Epidermal melanocyte (primary cell): ENCODE measurements around the gene PATE3.

Source experiments
- DNase-seq: peaks from one replicate; pipeline ENCODE4 v3.0.0; 2011; ENCODE audit warnings: low spot score; ENCODE audit not compliant: insufficient read length

Gene PATE3, protein sequence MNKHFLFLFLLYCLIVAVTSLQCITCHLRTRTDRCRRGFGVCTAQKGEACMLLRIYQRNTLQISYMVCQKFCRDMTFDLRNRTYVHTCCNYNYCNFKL

DNA sequence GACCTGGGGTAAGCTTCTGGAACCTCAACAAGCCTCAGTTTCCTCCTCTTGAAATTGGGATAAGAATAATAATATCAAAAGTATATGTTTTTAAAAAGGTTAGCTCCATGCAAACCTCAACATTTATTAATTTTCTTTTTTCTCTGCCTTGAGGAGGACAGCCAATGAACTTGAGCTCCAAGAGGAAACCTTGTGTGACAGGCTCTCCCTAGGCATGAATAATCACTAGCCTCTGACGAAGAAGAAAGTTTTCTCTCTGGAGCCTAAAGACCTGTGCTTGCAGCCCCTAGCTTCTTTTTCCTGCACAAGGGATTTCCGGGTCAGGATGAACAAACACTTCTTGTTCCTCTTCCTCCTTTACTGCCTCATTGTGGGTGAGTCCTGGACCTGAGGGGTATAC, at the start of gene PATE3:
PATE3 (plus strand) TSS at position 301 of the 400 bp plus-strand sequence; CDS start at position 326, 25 bp downstream.
- no peak for DNase-seq

DNA sequence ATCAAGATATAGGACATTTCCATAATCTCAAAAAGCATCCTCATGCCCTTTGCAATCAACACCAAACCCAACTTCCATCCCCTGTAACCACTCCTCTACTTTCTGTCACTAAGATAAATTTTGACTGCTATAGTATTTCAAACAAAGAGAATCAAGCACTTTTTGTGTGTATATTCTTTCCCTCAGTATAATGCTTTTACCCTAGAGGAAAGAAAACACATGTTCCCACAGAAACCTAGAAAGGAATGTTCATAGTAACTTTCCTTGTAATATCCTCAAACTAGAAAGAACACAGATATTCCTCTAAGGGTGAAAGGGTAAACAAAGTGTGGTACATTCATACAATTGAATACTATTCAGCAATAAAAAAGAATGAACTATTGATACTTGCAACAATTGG, 47.3 kb upstream of the PATE3 start:
- no peak for DNase-seq

DNA sequence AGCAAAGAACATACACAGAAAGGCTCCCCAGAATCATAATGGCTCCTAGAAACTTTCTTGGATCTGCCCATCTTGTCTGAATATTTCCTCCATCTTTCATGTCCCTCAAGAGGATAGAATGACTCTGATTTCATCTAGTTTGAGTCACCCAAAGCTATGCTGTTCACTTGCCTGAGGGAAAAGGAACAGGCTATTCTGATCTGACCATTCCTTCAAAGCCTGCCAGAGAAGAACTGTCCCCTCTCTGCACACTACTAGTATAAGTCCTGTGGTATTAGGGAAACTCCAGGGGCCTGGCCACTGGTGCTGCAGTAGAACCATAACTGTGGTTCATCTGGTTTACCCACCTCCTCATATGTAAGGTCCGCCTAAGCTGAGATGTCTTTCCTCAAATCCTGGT, 44.2 kb upstream of the PATE3 start:
- DNase-seq = no peak

DNA sequence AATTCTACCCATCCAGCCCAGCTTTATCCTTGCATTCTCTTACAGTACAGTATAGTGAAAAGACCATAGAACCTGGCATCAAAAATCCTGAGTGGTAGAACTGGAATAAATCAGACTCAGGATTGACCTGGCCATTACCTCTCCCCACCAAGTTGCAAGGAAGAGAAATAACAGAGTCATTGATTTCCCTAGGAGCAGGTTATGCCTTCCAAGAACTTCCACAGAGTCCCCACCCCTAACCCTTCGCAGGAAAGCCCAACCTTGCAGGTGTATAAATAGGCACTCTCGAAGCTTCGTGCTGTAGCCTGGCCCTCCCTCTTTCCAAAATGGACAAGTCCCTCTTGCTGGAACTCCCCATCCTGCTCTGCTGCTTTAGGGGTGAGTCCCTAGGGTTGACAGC, 41.9 kb upstream of the PATE3 start, which contains the start of gene PATE1:
PATE1 (plus strand) TSS at position 301 of the 400 bp plus-strand sequence; CDS start at position 327, 26 bp downstream.
- DNase-seq = no peak

DNA sequence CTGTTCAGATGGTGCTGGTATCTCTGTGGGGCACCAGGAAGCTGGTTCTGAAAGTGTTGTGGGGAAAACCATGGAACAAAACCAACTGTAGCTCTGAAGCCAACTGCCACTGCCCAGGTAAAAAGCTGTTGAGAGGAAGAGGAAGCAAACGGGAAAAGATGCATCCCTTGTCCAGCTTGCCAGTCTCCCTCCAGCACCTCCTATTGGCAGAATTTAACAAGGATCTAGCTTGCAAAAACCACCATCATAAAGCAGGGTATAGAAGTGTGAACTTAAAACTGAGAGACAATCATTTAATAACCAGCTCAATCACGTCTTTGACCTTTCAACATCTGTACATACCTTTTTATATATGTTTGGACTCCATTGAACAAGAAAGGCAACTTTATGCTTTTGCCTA, 37.3 kb upstream of the PATE3 start:
- DNase-seq = no peak

DNA sequence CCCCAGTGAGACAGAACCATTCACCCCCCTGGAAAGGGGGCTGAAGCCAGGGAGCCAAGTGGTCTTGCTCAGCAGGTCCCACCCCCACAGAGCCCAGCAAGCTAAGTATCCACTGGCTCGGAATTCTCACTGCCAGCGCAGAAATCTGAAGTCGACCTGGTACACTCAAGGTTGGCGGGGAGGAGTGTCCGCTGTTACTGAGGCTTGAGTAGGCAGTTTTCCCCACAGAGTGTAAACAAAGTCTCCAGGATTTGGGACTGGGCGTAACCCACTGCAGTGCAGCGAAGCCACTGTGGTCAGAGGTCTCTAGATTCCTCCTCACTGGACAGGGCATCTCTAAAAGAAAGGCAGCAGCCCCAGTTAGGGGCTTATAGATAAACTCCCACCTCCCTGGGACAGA, 31.9 kb upstream of the PATE3 start:
- DNase-seq = no peak

DNA sequence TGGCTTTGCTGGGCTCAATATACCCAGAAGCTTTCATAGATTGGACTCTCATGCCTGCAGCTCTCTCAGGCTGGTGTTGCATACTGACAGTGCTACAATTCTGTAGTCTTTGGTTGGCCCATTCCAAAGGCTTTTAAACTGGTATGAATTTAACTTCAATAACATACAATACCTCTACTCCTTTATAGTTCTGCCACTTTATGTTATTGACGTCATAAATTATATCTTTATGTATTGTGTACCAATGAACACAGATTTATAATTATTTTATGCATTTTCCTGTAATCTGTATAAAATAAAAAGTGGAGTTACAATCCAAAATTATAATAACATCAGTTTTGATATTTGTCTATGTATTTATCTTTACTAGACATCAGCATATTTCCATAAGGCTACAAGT, 25.5 kb upstream of the PATE3 start:
- no peak for DNase-seq

DNA sequence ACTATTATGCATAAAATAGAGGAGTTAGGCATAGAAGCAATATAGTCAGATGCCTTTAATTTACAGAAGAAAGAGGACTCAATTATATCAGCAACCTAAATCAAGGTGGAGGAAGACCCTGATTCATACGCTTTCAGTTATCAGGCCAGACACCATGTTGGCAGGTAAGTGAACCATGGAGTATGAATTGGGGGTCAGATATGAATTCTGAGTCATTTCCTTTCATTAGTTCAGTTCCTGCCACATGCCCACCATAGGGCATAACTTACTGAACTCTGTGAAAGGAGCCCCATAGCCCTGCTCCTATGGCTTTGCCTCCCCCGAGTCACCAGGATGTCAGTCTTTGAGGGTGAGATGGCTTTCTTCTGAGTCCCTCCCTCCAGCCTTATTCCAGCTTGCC, 24.4 kb upstream of the PATE3 start:
- no peak for DNase-seq

DNA sequence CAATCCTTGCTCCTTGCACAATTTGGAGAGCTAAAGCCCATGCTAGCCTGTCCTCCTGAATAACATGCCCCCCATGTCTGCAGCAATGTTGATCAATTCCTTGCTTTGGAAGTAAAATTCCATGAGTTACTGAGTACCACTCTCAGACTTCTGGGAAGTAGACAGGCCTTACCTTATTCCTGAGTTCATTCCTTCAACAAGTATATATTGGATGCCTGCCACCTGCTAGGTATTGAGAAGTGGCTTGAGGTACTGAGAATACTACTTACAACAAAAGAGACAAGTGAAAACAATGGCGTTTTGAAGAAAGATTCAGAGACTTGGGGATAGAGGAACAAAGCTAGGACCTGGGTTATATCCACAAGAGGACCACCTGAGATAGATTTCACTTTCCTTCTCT, 21.7 kb upstream of the PATE3 start:
- DNase-seq = no peak

DNA sequence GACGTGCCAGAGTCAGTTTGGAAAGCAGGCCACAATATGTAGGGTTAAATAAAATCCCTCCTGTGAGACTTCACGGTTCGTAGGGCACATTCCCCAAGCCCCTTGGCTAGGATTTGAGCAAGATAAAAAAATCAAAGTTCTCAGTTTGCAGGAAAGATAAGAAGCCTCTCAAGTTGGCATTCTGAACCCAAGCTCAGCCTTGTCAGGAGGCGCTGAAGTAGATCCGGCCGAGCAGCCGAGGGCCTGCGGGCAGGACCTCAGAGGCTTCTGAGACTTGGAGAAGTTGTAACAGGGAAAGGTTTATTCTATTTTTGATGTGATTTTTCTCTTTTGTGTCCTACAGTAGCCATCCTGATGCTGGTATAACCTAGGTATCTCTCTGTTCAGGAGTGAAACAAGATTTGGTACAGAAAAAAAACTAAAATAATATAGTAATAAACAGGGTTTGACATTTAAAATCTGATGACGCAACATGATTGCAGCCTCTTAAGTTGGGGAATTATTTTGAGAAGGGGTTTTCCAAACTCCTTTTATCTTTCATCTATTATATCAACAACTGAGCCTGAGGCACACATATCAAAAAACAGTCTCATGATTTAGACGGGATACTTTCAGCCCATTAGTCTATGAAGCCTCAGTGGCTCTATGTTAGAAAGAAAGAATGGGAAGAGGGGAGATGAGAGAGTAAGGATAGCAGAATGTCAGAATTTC, 19.4 kb upstream of the PATE3 start:
- no peak for DNase-seq

DNA sequence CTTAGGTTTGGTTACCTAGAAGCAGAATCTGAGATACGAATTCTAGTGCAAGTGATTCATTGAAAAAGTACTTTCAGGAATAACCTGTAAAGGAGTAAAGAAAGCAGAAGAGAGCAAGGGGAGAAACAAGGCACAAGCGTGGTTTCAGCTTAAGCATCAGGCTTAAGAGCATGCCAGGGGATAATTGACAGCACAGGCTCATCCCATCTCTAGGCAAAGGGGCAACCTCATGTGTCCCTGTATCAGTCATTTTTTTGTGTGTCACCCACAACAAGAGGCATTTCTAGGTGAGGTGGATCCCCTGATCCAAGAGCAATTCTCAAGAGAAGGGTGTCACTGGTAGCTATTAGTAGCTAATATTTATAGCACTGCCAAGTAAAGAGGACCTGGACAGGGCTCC, 17.3 kb upstream of the PATE3 start:
- no peak for DNase-seq

DNA sequence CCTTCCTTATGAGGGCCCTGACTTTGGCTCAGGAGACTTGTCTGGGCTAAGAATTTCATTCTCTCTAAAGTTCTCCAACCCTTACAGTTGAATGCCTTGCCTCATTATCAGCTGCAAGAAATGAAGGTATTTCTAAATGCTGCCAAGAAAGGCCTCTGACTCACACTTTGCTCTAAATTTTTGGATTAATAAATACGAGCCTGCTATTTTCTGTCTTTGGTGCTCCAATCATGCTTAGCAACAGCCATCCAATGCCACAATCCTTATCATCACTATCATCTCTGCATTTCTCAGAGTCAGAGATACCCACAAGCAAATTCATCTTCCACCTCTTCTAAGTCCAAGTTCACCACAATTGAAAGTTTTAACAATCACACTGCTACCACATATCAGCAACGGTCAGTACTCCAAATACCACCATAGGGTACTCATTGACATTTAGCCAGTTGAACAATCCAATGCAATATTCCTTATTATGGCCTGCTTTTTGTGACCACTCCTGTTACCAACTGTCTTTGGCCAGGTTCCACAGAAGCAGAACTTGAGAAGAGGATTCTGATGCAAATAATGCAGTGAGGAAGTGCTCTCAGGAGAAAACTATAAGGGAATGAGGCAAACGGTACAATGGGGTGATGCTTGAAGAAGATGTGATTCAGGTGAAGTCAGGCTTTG, 15.0 kb upstream of the PATE3 start:
- DNase-seq = no peak

DNA sequence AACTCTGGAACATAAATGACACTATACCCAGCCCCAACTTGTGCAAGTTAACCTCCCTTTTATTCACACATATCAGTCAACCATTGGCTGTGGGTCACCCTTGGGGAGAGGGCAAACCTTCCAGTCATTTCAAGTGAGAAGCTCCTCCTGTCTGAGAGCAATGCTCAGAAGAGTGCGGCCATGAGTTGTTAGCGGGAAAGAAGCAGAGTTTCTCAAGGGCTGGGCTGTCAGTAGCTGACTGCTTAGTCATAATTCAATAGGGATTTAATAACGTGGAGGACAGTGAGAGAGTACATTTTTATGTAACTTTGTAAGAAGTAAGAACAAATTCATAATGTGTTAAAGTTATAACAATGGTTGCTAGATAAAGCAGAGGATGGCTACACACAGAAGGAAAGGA, 14.4 kb upstream of the PATE3 start:
- no peak for DNase-seq

DNA sequence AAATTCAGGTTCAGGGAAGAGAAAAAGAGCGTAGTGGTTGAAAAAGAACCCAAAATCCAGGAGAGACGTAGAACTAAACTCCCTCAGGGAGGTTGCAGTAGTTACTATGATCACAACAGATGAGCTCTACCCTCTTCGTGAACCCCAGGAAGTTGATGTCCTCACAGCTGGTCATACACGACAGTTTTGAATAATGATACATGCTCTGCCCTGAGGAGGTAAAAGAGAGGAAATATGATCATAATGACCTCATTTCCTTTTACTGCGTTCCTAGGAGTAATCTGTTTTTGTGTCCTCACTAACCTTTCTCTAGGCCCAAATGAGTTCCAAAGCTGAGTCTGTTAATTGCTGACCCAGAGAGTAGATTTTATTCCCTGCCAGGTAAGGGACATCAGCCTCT, 10.6 kb upstream of the PATE3 start:
- DNase-seq = no peak

DNA sequence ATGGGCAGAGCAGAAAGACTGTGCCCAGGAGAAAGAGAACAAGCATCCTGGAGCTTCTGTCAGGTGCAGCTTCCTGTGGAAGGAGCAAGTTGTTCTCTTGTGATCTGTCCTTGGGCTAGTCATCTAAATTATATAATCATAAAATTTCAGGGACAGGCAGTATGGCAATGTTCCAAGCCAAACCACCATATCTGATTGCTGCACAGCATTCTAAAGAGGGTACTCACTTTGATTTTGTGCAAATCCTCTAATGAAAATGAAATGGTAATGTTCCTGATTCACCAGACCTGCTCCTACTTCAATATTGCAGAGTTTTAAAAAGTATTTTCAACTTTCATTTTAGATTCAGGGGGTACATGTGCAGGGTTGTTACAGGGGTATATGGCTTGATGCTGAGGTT, 9.2 kb upstream of the PATE3 start, which contains the start of gene PATE2:
PATE2 (minus strand) TSS at position 101 of the 400 bp plus-strand sequence; CDS start at position 46, 55 bp downstream.
- no peak for DNase-seq

DNA sequence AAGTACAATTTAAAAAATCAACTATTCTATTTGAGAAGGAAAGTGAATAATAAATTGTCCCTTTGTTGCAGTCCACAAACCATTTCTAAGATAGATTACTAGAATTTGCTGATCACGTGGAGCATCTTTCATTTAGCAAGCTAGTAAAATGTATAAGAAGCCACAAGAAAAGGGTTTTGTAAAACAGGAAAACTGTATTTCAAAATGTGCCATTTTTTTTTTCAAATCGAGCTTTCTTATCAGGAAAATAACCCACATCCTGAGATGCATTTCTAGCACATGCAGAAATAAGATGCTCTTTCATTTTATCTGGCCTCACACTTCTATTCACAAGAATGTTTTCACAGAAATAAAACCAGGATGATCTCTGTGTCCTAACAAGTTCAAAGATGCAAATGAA, 3.2 kb upstream of the PATE3 start:
- DNase-seq = no peak

DNA sequence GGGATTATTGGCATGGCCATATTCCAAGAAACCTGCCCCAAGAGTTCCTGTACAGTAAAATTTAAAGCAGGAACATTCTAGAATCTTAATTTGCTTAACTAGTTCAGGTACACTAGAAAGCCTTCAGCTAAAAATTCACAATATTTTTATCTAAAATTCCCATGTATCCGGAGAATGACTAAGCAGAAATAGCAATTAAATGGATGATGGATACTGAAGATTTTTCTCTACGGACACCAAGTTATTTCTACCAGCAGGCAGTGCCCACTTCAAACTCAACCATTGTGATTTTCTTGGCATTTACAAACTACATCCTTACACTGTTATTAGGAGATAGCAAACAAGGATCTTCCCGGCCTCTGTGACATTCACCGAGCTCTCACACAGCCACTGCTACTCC, 2.9 kb downstream of the PATE3 start:
- no peak for DNase-seq

DNA sequence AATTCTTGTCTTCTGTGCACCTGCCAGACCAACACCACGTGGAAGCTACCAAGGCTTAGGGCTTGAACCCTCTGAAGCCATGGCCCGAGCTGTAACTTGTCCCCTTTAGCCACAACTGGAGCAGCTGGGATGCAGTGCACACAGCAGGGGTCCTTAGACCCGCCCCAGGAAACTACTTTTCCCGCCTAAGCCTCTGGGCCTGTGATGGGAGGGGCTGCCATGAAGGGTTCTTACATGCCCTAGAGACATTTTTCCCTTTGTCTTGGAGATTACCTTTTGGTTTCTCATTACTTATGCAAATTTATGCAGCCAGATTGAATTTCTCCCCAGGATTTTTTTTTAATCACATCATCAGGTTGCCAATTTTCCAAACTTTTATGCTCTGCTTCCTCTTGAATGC, 9.7 kb downstream of the PATE3 start:
- no peak for DNase-seq

DNA sequence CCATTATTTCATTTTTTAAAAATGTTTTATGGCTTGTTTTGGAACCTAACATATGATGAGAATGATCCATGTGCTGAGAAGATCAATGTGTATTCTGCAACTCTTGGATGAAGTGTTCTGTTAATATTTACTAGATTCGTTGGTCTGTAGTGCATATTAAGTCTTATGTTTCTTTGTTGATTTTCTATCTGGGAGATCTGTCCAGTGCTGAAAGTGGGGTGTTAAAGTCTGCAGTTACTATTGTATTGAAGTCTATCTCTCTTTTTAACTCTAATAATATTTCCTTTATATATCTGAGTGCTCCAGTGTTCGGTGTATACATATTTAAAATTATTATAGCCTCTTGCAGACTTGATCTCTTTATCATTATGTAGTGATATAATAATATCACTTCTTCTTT, 11.9 kb downstream of the PATE3 start:
- no peak for DNase-seq

DNA sequence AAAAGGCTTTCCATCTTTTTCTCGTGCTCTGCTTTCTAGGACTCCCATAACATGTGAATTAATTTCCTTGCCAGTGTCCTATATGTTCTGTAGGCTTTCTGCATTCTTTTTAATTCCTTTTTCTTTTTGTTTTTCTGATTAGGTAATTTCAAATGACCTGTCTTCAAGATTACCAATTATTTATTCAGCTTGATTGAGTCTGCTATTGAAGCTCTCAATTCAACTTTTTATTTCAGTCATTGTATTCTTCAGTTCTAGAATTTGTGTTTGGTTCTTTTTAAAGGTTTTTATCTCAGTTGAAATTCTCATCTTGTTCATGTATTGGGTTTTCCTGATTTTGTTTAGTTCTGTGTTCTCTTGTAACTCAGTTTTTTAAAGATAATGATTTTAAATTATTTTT, 14.5 kb downstream of the PATE3 start:
- no peak for DNase-seq

DNA sequence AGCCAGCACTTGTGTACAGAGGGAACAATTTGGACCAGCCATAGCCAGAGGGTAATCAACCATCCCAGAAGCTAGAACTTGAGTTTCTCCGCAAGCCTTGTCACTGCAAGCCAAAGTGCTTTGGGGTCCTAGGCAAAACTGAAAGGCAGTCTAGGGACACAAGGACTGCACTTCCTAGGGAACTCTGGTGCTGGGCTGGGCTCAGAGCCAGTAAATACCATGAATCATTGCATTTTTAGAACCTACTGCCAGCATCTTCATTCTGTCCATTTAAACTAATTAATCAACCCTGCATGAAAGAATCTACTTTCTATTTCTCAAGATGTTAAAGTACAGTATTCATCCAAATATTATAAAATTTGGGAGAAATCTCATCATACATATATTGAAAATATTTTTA, 20.0 kb downstream of the PATE3 start:
- DNase-seq = no peak

DNA sequence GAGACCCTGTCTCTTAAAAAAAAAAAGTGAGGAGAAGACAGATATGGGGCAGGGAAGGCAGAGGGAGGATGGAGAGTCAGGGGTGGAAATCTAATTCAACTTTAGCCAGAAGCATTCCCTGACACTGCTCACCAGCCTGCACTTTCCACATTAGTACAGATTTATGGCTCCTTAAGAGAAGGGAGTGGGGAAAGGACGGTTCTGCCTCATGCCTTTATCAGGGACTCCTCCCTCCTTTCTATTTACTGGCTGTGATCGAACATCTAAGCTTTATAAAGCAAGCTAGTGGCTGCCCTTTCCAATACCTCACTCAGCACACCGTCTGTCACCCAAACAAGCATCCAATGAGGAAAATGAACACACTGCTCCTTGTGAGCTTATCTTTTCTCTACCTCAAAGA, 45.1 kb downstream of the PATE3 start, which contains the start of gene PATE4:
PATE4 (plus strand) TSS at position 301 of the 400 bp plus-strand sequence; CDS start at position 345, 44 bp downstream.
- DNase-seq = no peak

DNA sequence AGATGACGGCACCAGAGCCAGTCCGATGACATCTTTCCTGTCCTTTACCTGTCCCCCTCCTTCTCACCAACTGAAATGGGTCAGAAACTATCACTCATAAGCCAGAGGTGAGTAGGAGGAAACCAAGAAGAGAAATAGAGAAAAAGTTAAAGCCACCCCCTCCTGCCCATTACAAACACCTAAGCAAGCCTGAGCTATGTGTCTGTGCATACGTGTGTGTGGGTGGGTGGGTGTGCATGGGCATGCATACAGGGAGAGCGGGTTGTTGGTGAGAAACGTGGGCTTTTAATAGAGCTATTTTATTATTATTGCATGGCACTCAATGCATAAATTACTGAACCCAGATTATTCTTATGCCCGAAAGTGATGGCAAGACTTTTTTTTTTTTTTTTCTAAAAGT, 47.8 kb downstream of the PATE3 start:
- DNase-seq = no peak
